ENCODE measurements around the gene PPP2R3A.

- no peak for TF ChIP-seq CTCF (conservative IDR thresholded peaks at IDR 0.05)
- TF ChIP-seq ZFX (IDR thresholded peaks at IDR 0.05) = no peak
Measured at GRCh38 chr3:136114421-136114820, 148.9 kb downstream of the PPP2R3A start.

All from C4-2B (cell line).